GM04504 (cell line): Measurements from ENCODE around the gene MEIS3.

Experiments
- DNase-seq: peaks from one replicate; pipeline ENCODE4 v3.0.0-alpha.2; 2012; ENCODE audit warnings: low read depth

MEIS3 gene

GRCh38 chr19:47358936-47359335, 60.4 kb downstream of the MEIS3 start:
- DNase-seq: no peak

DNA sequence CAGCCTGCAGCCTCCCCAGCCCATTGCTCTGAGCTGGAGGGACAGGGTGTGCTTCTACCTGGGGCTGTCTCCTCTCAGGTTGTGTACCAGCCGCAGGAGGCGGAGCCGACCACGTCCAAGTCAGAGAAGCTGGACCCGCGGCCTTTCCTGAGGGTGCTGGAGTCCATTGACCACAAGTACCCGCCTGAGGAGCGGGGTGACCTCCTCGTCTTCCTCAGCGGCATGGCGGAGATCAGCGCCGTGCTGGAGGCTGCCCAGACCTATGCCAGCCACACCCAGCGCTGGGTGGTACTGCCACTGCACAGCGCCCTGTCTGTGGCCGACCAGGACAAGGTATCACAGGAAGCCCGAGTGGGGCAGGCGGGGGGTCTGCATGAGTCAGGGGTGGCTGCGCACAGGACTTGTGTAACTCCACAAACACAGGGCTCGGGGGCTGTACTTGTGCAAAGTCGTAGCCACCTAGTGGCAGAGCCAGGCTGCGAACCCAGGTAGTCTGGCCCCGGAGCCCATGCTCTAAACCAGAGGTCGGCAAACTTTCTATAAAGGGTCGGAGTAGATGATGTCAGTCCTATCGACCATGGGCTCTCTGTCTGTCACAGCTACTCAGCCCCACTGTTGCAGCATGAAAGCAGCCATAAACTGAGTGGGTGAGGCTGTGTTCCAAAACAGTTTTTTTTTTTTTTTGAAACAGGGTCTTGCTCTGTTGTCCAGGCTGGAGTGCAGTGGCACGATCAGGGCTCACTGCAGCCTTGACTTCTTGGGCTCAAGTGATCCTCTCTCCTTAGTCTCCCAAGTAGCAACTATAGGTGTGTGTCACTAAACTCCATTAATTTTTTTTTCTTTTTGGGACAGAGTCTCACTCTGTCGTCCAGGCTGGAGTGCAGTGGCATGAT, 61.3 kb downstream of the MEIS3 start:
- DNase-seq: no peak

- no peak for DNase-seq
Observed at GRCh38 chr19:47356900-47357299, 62.4 kb downstream of the MEIS3 start.

- DNase-seq: no peak
Observed at GRCh38 chr19:47353307-47353712, 66.0 kb downstream of the MEIS3 start.
